ENCODE data around the gene OPCML.

The OPCML gene

DNA sequence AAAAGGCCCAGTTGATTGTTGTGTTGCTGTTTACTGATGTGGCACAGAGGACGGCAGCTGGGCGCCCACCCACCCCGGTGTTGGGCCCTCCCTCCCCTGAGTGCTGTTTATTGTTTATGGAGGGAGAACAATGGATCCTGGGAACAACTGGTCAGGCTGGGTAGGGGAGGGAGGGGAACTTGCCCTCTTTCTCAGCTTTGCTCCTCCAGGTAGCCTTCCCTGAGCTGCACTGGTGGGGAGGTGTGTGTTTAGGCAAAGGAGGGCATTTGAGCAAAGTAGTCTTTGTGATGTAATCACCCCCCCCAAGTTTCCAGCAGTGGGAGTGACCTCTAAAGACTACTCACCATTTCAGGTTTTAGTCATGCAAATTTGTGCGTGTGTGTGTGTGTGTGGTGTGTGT is 1126.6 kb downstream of the OPCML start (continued):
- TF ChIP-seq, protein P1, sequence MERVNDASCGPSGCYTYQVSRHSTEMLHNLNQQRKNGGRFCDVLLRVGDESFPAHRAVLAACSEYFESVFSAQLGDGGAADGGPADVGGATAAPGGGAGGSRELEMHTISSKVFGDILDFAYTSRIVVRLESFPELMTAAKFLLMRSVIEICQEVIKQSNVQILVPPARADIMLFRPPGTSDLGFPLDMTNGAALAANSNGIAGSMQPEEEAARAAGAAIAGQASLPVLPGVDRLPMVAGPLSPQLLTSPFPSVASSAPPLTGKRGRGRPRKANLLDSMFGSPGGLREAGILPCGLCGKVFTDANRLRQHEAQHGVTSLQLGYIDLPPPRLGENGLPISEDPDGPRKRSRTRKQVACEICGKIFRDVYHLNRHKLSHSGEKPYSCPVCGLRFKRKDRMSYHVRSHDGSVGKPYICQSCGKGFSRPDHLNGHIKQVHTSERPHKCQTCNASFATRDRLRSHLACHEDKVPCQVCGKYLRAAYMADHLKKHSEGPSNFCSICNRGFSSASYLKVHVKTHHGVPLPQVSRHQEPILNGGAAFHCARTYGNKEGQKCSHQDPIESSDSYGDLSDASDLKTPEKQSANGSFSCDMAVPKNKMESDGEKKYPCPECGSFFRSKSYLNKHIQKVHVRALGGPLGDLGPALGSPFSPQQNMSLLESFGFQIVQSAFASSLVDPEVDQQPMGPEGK (CRISPR knock-in tag; IDR thresholded peaks at IDR 0.05; ENCODE audit: borderline replicate concordance): no peak
- TF ChIP-seq ESRRG (CRISPR knock-in tag; IDR thresholded peaks at IDR 0.05) (no peak), SNAI2 (CRISPR knock-in tag; IDR thresholded peaks at IDR 0.05) (no peak), ZNF70 (CRISPR knock-in tag; IDR thresholded peaks at IDR 0.05) (no peak)
- TF ChIP-seq, protein P2, sequence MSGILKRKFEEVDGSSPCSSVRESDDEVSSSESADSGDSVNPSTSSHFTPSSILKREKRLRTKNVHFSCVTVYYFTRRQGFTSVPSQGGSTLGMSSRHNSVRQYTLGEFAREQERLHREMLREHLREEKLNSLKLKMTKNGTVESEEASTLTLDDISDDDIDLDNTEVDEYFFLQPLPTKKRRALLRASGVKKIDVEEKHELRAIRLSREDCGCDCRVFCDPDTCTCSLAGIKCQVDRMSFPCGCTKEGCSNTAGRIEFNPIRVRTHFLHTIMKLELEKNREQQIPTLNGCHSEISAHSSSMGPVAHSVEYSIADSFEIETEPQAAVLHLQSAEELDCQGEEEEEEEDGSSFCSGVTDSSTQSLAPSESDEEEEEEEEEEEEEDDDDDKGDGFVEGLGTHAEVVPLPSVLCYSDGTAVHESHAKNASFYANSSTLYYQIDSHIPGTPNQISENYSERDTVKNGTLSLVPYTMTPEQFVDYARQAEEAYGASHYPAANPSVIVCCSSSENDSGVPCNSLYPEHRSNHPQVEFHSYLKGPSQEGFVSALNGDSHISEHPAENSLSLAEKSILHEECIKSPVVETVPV (CRISPR knock-in tag; IDR thresholded peaks at IDR 0.05): no peak

DNA sequence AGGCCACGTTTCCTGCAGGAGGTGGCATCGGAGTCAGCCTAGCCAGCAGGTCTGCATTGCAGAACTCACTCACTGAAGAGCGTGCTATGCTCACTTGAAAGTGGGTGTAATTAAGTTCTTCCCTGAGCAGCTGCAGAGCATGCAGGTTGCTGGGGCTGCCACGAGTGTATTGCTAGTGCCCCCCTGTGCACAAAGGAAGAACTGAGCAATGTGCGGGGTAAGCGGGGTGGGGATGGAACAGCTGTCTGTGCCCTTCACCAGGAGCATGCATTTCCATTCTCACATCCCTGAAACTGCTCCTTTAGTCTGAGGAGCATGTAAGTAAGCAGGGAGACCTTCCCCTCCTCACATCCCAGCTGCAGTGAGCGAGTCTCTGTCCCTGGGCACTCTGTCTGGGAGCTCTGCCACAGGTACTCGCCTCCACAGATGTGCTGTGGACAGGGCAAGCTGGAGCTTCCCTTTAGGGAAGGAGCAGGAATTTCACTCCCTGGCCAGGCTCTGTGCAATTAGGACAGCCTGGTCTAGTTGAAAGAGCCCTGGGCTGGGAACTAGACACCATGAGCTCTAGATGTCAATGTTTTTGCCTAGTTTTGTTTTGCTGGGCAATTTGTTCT is 1130.1 kb downstream of the OPCML start:
- ATAC-seq: no peak

DNA sequence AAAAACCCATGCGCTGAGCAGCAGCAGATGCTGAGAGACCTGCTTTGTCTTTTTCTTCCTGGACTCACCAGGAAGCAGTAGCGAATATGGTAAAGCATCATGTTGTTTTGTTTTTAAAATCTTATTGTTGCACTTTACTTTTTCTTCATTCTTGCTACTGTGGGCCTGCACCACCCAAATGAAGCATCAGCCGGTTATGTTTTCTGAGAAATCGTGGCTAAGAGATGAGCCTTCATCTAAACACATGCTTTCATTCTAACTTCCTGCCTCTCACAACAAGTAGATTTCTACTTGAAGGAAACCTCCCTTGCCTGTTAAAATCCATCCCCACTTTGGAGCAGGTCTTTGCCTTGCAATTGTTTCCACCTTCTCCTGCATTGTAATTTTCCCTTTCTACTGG is 1136.0 kb downstream of the OPCML start:
- no peak for ATAC-seq
- no peak for TF ChIP-seq PPARA (CRISPR knock-in tag; IDR thresholded peaks at IDR 0.05; ENCODE audit: borderline replicate concordance)

More for the DNA sequence above, 1130.1 kb downstream of the OPCML start:
- no peak for TF ChIP-seq ISL1 (CRISPR knock-in tag; IDR thresholded peaks at IDR 0.05)
- no peak for TF ChIP-seq BACH2 (CRISPR knock-in tag; IDR thresholded peaks at IDR 0.05; ENCODE audit: borderline replicate concordance)
- TF ChIP-seq ZNF70 (CRISPR knock-in tag; IDR thresholded peaks at IDR 0.05): no peak
- no peak for TF ChIP-seq ZFP3 (CRISPR knock-in tag; IDR thresholded peaks at IDR 0.05)
- no peak for TF ChIP-seq GLIS3 (CRISPR knock-in tag; IDR thresholded peaks at IDR 0.05)
- no peak for TF ChIP-seq ZFP30 (CRISPR knock-in tag; IDR thresholded peaks at IDR 0.05)
- TF ChIP-seq, protein P2 (CRISPR knock-in tag; IDR thresholded peaks at IDR 0.05): no peak
- no peak for TF ChIP-seq ESRRG (CRISPR knock-in tag; IDR thresholded peaks at IDR 0.05)
- no peak for TF ChIP-seq ZNF565 (CRISPR knock-in tag; conservative IDR thresholded peaks at IDR 0.05; ENCODE audit: low read depth)
- TF ChIP-seq SNAI2 (CRISPR knock-in tag; IDR thresholded peaks at IDR 0.05): no peak

DNA sequence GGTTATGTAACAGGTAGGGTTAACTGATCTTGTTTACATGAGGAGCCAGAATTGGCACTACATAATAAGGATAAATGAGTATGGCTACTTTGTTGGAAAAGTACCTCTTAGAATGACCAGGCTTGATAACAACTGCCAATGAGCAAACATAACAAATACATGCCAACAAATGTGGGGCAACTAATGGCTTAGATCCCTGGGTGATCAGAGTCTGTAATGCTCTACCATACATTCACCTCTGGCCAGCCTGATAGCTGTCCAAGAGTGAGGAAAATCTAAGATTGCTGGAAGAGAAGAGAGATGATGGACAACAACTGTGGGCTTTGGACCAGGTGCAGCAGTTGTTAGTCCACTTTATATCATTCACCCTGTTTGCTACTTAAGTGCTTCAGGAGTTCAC is 1136.9 kb downstream of the OPCML start:
- TF ChIP-seq ESRRG (CRISPR knock-in tag; IDR thresholded peaks at IDR 0.05): no peak
- no peak for TF ChIP-seq TCF4 (CRISPR knock-in tag; IDR thresholded peaks at IDR 0.05; ENCODE audit: borderline replicate concordance)
- TF ChIP-seq, protein P2 (CRISPR knock-in tag; IDR thresholded peaks at IDR 0.05): no peak
- no peak for TF ChIP-seq PPARA (CRISPR knock-in tag; IDR thresholded peaks at IDR 0.05; ENCODE audit: borderline replicate concordance)
- no peak for TF ChIP-seq ZNF8 (CRISPR knock-in tag; IDR thresholded peaks at IDR 0.05)
- TF ChIP-seq RARB (CRISPR knock-in tag; IDR thresholded peaks at IDR 0.05): no peak
- TF ChIP-seq ZC3H10 (CRISPR knock-in tag; IDR thresholded peaks at IDR 0.05): no peak
- TF ChIP-seq SNAI2 (CRISPR knock-in tag; IDR thresholded peaks at IDR 0.05): no peak
- no peak for TF ChIP-seq TOX (CRISPR knock-in tag; IDR thresholded peaks at IDR 0.05; ENCODE audit: borderline replicate concordance)
- TF ChIP-seq, protein P3, sequence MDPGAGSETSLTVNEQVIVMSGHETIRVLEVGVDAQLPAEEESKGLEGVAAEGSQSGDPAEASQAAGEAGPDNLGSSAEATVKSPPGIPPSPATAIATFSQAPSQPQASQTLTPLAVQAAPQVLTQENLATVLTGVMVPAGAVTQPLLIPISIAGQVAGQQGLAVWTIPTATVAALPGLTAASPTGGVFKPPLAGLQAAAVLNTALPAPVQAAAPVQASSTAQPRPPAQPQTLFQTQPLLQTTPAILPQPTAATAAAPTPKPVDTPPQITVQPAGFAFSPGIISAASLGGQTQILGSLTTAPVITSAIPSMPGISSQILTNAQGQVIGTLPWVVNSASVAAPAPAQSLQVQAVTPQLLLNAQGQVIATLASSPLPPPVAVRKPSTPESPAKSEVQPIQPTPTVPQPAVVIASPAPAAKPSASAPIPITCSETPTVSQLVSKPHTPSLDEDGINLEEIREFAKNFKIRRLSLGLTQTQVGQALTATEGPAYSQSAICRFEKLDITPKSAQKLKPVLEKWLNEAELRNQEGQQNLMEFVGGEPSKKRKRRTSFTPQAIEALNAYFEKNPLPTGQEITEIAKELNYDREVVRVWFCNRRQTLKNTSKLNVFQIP (CRISPR knock-in tag; IDR thresholded peaks at IDR 0.05; ENCODE audit: borderline replicate concordance, low read depth): no peak
- ATAC-seq: no peak

DNA sequence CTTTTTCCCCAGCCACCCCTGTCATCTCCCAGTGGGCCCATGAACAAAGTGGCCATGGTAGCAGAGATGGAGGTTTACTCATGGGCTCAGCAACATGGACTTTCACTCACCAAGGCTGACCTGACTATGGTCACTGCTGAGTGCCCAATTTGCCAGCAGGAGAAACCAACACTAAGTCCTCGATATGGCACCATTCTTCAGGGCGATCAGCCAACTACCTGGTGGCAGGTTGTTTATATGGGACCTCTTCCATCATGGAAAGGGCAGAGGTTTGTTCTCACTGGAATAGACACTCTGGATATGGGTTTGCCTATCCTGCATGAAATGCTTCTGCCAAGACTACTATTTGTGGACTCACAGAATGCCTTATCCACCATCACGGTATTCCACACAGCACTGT is 1152.8 kb downstream of the OPCML start:
- ATAC-seq: no peak
- TF ChIP-seq ISL1 (CRISPR knock-in tag; IDR thresholded peaks at IDR 0.05): no peak
- TF ChIP-seq, protein P4, sequence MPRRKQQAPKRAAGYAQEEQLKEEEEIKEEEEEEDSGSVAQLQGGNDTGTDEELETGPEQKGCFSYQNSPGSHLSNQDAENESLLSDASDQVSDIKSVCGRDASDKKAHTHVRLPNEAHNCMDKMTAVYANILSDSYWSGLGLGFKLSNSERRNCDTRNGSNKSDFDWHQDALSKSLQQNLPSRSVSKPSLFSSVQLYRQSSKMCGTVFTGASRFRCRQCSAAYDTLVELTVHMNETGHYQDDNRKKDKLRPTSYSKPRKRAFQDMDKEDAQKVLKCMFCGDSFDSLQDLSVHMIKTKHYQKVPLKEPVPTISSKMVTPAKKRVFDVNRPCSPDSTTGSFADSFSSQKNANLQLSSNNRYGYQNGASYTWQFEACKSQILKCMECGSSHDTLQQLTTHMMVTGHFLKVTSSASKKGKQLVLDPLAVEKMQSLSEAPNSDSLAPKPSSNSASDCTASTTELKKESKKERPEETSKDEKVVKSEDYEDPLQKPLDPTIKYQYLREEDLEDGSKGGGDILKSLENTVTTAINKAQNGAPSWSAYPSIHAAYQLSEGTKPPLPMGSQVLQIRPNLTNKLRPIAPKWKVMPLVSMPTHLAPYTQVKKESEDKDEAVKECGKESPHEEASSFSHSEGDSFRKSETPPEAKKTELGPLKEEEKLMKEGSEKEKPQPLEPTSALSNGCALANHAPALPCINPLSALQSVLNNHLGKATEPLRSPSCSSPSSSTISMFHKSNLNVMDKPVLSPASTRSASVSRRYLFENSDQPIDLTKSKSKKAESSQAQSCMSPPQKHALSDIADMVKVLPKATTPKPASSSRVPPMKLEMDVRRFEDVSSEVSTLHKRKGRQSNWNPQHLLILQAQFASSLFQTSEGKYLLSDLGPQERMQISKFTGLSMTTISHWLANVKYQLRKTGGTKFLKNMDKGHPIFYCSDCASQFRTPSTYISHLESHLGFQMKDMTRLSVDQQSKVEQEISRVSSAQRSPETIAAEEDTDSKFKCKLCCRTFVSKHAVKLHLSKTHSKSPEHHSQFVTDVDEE (CRISPR knock-in tag; IDR thresholded peaks at IDR 0.05): no peak
- no peak for TF ChIP-seq CSDC2 (CRISPR knock-in tag; IDR thresholded peaks at IDR 0.05)
- no peak for TF ChIP-seq BACH2 (CRISPR knock-in tag; IDR thresholded peaks at IDR 0.05; ENCODE audit: borderline replicate concordance)
- TF ChIP-seq ZNF8 (CRISPR knock-in tag; IDR thresholded peaks at IDR 0.05): no peak
- TF ChIP-seq ZC3H10 (CRISPR knock-in tag; IDR thresholded peaks at IDR 0.05): no peak
- no peak for TF ChIP-seq SNAI2 (CRISPR knock-in tag; IDR thresholded peaks at IDR 0.05)
- no peak for TF ChIP-seq GLIS3 (CRISPR knock-in tag; IDR thresholded peaks at IDR 0.05)
- TF ChIP-seq ZNF70 (CRISPR knock-in tag; IDR thresholded peaks at IDR 0.05): no peak

Data from SK-N-SH treated with all-trans-retinoic acid at 6 μM for 48 hours (cell line).